ENCODE results near the gene ANO7.

DNA sequence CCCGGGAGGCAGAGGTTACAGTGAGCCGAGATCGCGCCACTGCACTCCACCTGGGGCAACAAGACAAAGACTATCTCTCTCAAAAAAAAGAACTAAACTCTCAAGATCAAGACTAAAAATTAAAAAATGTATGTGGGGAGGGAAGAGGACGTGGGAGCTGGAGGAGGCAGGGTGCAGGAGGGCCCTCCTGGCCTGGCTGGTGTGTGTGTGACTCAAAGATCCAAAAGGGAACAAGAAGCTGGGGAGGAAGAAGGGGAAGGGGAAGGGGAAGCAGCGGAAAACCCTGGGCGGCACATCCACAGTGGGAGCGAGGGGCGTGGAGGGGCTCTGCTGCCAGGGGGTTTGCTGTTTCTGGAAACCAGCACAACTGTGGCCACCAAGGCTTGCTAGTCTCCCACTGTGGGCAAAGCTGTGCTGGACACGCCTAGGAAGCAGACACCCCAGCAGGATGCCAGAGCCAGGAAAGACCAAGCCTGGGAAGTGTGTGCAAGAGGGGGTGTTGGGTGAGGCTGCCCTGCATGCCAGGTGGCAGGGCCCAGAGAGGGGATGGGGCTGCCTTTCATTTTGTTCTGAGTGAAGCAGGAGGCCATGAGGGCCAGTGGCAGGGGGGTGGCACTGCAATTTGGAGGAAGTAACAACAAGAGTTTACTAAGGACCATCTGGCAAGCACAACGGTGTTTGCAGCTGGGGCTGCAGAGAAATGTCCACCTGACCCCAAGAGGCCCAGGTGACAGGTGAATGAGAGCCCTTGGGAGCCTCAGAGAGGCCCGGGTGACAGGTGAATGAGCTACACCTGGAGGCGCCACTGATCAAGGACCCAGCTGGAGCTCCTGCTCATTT is 44.5 kb downstream of the ANO7 start:
- TF ChIP-seq, protein P1, sequence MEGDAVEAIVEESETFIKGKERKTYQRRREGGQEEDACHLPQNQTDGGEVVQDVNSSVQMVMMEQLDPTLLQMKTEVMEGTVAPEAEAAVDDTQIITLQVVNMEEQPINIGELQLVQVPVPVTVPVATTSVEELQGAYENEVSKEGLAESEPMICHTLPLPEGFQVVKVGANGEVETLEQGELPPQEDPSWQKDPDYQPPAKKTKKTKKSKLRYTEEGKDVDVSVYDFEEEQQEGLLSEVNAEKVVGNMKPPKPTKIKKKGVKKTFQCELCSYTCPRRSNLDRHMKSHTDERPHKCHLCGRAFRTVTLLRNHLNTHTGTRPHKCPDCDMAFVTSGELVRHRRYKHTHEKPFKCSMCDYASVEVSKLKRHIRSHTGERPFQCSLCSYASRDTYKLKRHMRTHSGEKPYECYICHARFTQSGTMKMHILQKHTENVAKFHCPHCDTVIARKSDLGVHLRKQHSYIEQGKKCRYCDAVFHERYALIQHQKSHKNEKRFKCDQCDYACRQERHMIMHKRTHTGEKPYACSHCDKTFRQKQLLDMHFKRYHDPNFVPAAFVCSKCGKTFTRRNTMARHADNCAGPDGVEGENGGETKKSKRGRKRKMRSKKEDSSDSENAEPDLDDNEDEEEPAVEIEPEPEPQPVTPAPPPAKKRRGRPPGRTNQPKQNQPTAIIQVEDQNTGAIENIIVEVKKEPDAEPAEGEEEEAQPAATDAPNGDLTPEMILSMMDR (IDR thresholded peaks at IDR 0.05): no peak
- TF ChIP-seq POLR2A (IDR thresholded peaks at IDR 0.05): no peak
